HG03354 (cell line): ENCODE results near the gene LRRC59.

Source experiments
- ATAC-seq: cut with Tn5 transposase; IDR thresholded peaks from one replicate; pipeline ENCODE4 v1.9.1; 2021; ENCODE audit warnings: mild to moderate bottlenecking; ENCODE audit not compliant: unreplicated experiment, poor library complexity, severe bottlenecking

Gene LRRC59

GRCh38 chr17:50365165-50365564 is 32.2 kb downstream of the LRRC59 start:
- ATAC-seq: no peak

- ATAC-seq: no peak
These were observed 32.6 kb downstream of the LRRC59 start for GRCh38 chr17:50364715-50365114.

GRCh38 chr17:50364061-50364458 is 33.3 kb downstream of the LRRC59 start:
- ATAC-seq: no peak

- no peak for ATAC-seq
These were observed 33.9 kb downstream of the LRRC59 start for GRCh38 chr17:50363217-50364060.

GRCh38 chr17:50362661-50363060 is 34.7 kb downstream of the LRRC59 start:
- no peak for ATAC-seq

- peak; percentile 72 for ATAC-seq
These were observed 35.5 kb downstream of the LRRC59 start for GRCh38 chr17:50361561-50362480.

GRCh38 chr17:50360486-50361115 is 36.7 kb downstream of the LRRC59 start:
- ATAC-seq: no peak

- no peak for ATAC-seq
These were observed 37.3 kb downstream of the LRRC59 start for GRCh38 chr17:50359998-50360461.

- no peak for ATAC-seq
These were observed 38.2 kb downstream of the LRRC59 start for GRCh38 chr17:50359005-50359699.

- ATAC-seq: no peak
These were observed 39.1 kb downstream of the LRRC59 start for GRCh38 chr17:50358177-50358576.

- ATAC-seq: no peak
These were observed 40.3 kb downstream of the LRRC59 start for GRCh38 chr17:50356892-50357510.

- no peak for ATAC-seq
These were observed 40.9 kb downstream of the LRRC59 start for GRCh38 chr17:50356418-50356817.

- no peak for ATAC-seq
These were observed 41.5 kb downstream of the LRRC59 start for GRCh38 chr17:50355701-50356341.

GRCh38 chr17:50355336-50355700 is 42.0 kb downstream of the LRRC59 start:
- no peak for ATAC-seq

- ATAC-seq: no peak
These were observed 42.5 kb downstream of the LRRC59 start for GRCh38 chr17:50354776-50355175.

GRCh38 chr17:50354198-50354597 is 43.1 kb downstream of the LRRC59 start:
- no peak for ATAC-seq

GRCh38 chr17:50353600-50354195 is 43.6 kb downstream of the LRRC59 start:
- ATAC-seq: no peak
